Measurements from ENCODE around the gene CSTPP1.
"Not testable (repeated sequence)": the region's sequence is repeated elsewhere in the genome, so short reads cannot be mapped to it uniquely, and the experiment has no call there.

Gene CSTPP1

GRCh38 chr11:47111318-47111804, 174.8 kb downstream of the CSTPP1 start:
- no peaks in the 10 kb centered on the region for H3K9me3 ChIP-seq (ENCODE audit: control insufficient read depth, low read length)
- no peaks in the 10 kb centered on the region for H3K36me3 ChIP-seq (ENCODE audit: control insufficient read depth, insufficient read depth, low read length)
- no peak overlapping the region for H3K9ac ChIP-seq (ENCODE audit: low read length)
- no peaks in the 10 kb centered on the region for H3K27me3 ChIP-seq (ENCODE audit: control insufficient read depth, insufficient read depth, low read length)
- peaks cover 20% of the 10 kb centered on the region for H3K4me1 ChIP-seq (ENCODE audit: control insufficient read depth, insufficient read depth, low read length)
- H3K4me3 ChIP-seq (ENCODE audit: low read length), result no peak overlapping the region

GRCh38 chr11:47112941-47113340, 176.4 kb downstream of the CSTPP1 start:
- not testable (repeated sequence) for H3K9me3 ChIP-seq (ENCODE audit: control insufficient read depth, low read length); H3K27me3 ChIP-seq (ENCODE audit: control insufficient read depth, insufficient read depth, low read length); H3K4me3 ChIP-seq (ENCODE audit: low read length); H3K36me3 ChIP-seq (ENCODE audit: control insufficient read depth, insufficient read depth, low read length); H3K9ac ChIP-seq (ENCODE audit: low read length)
- peaks cover 10% of the 10 kb centered on the region for H3K4me1 ChIP-seq (ENCODE audit: control insufficient read depth, insufficient read depth, low read length)

DNA sequence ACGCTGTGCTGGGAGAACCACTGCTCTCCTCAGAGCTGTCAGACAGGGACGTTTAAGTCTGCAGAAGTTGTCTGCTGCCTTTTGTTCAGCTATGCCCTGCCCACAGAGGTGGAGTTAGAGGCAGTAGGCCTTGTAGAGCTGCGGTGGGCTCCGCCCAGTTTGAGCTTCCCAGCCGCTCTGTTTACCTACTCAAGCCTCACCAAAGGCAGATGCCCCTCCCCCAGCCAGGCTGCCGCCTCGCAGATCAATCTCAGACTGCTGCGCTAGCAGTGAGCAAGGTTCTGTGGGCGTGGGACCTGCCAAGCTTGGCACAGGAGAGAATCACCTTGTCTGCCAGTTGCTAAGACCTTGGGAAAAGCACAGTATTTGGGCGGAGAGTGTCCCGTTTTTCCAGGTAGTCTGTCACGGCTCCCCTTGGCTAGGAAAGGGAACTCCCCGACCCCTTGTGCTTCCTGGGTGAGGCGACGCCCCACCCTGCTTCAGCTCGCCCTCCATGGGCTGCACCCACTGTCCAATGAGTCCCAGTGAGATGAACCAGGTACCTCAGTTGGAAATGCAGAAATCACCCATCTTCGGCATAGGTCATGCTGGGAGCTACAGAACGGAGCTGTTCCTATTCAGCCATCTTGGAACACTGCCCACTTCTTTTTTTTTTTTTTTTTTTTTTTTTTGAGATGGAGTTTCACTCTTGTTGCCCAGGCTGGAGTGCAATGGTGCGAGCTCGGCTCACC, 182.6 kb downstream of the CSTPP1 start:
- not testable (repeated sequence) for H3K27me3 ChIP-seq (ENCODE audit: control insufficient read depth, insufficient read depth, low read length); H3K36me3 ChIP-seq (ENCODE audit: control insufficient read depth, insufficient read depth, low read length); H3K4me3 ChIP-seq (ENCODE audit: low read length); H3K4me1 ChIP-seq (ENCODE audit: control insufficient read depth, insufficient read depth, low read length); H3K9me3 ChIP-seq (ENCODE audit: control insufficient read depth, low read length)
- peak overlapping the region; percentile 15 for H3K9ac ChIP-seq (ENCODE audit: low read length)

- no peaks in the 10 kb centered on the region for H3K36me3 ChIP-seq (ENCODE audit: control insufficient read depth, insufficient read depth, low read length)
- no peaks in the 10 kb centered on the region for H3K9me3 ChIP-seq (ENCODE audit: control insufficient read depth, low read length)
- H3K27me3 ChIP-seq (ENCODE audit: control insufficient read depth, insufficient read depth, low read length), result no peaks in the 10 kb centered on the region
- H3K4me3 ChIP-seq (ENCODE audit: low read length), result no peak overlapping the region
- H3K9ac ChIP-seq (ENCODE audit: low read length), result no peak overlapping the region
- H3K4me1 ChIP-seq (ENCODE audit: control insufficient read depth, insufficient read depth, low read length), result no peaks in the 10 kb centered on the region
These were observed 184.5 kb downstream of the CSTPP1 start for GRCh38 chr11:47121056-47121455.

- Histone ChIP-seq H3K36me3 (ENCODE audit: control insufficient read depth, insufficient read depth, low read length) (no peaks in the 10 kb centered on the region), H3K27me3 (ENCODE audit: control insufficient read depth, insufficient read depth, low read length) (no peaks in the 10 kb centered on the region), H3K4me3 (ENCODE audit: low read length) (no peak overlapping the region), H3K9ac (ENCODE audit: low read length) (no peak overlapping the region), H3K9me3 (ENCODE audit: control insufficient read depth, low read length) (no peaks in the 10 kb centered on the region), H3K4me1 (ENCODE audit: control insufficient read depth, insufficient read depth, low read length) (no peaks in the 10 kb centered on the region)
These were observed 185.2 kb downstream of the CSTPP1 start for GRCh38 chr11:47121731-47122130.

GRCh38 chr11:47123094-47123493, 186.5 kb downstream of the CSTPP1 start:
- Histone ChIP-seq H3K27me3 (ENCODE audit: control insufficient read depth, insufficient read depth, low read length) (no peaks in the 10 kb centered on the region), H3K9me3 (ENCODE audit: control insufficient read depth, low read length) (no peaks in the 10 kb centered on the region), H3K9ac (ENCODE audit: low read length) (no peak overlapping the region), H3K4me1 (ENCODE audit: control insufficient read depth, insufficient read depth, low read length) (no peaks in the 10 kb centered on the region), H3K36me3 (ENCODE audit: control insufficient read depth, insufficient read depth, low read length) (no peaks in the 10 kb centered on the region), H3K4me3 (ENCODE audit: low read length) (no peak overlapping the region)

DNA sequence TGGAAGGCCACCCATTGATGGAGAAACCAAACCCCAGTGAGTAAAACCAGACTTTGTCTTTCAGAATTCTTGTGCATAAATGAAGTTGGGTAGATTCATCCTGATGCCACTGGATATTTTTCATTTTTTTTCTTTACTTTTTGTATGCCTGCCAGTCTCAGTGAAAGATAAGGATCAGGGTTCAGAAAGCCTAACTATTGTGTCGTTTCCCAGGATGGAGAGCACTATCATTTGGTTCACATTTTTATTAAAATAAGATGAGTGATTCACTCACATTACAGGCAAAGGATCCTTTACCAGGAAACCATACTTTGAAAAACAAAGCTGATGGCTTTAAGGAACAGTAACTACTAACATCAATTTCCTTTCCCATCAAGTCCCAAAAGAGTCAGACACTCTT, 188.1 kb downstream of the CSTPP1 start:
- Histone ChIP-seq H3K9ac (ENCODE audit: low read length) (no peak overlapping the region), H3K9me3 (ENCODE audit: control insufficient read depth, low read length) (no peaks in the 10 kb centered on the region), H3K27me3 (ENCODE audit: control insufficient read depth, insufficient read depth, low read length) (no peaks in the 10 kb centered on the region), H3K4me3 (ENCODE audit: low read length) (no peak overlapping the region), H3K4me1 (ENCODE audit: control insufficient read depth, insufficient read depth, low read length) (no peaks in the 10 kb centered on the region), H3K36me3 (ENCODE audit: control insufficient read depth, insufficient read depth, low read length) (no peaks in the 10 kb centered on the region)

DNA sequence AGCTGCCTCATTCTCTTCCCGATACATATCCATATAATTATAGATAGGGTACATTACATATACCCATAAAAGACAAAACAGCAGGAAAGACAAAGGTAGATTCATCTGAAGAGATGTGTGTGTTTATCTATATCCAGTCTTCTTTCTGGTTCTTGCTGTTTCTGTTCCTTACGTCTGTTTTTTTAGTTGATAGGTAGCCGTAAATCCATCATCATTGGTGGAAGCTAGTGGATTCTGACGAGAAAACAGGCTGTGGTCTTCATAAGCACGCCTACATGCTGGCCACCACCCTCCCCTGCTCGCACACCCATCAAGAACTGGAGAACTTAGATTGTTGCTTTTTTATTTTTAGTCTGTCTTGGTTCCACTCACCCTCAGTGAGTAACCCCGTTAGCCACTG, 188.5 kb downstream of the CSTPP1 start:
- Histone ChIP-seq H3K27me3 (ENCODE audit: control insufficient read depth, insufficient read depth, low read length) (no peaks in the 10 kb centered on the region), H3K4me3 (ENCODE audit: low read length) (no peak overlapping the region), H3K4me1 (ENCODE audit: control insufficient read depth, insufficient read depth, low read length) (no peaks in the 10 kb centered on the region), H3K9me3 (ENCODE audit: control insufficient read depth, low read length) (no peaks in the 10 kb centered on the region), H3K9ac (ENCODE audit: low read length) (no peak overlapping the region), H3K36me3 (ENCODE audit: control insufficient read depth, insufficient read depth, low read length) (no peaks in the 10 kb centered on the region)

DNA sequence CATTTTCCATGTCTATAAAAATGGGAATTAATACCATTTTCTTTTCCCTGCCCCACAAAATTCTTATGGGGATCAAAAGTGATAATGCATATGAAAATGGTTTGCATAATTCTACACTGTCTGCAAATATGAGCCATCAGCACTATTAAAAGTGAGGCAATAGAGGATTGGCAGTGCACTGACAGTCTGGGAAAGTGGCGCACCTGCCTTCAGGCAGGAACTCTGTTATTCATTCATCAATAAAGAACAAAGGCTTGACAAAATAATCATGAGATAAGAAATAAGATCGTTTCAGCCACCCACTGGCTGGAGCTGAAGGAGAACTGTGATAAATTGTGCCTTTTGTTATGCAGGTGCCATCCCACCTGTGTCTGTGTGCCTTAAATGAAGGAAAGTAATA, 190.7 kb downstream of the CSTPP1 start:
- Histone ChIP-seq H3K4me3 (ENCODE audit: low read length) (no peak overlapping the region), H3K36me3 (ENCODE audit: control insufficient read depth, insufficient read depth, low read length) (no peaks in the 10 kb centered on the region), H3K4me1 (ENCODE audit: control insufficient read depth, insufficient read depth, low read length) (peaks cover 3% of the 10 kb centered on the region), H3K9me3 (ENCODE audit: control insufficient read depth, low read length) (no peaks in the 10 kb centered on the region), H3K9ac (ENCODE audit: low read length) (no peak overlapping the region), H3K27me3 (ENCODE audit: control insufficient read depth, insufficient read depth, low read length) (no peaks in the 10 kb centered on the region)

DNA sequence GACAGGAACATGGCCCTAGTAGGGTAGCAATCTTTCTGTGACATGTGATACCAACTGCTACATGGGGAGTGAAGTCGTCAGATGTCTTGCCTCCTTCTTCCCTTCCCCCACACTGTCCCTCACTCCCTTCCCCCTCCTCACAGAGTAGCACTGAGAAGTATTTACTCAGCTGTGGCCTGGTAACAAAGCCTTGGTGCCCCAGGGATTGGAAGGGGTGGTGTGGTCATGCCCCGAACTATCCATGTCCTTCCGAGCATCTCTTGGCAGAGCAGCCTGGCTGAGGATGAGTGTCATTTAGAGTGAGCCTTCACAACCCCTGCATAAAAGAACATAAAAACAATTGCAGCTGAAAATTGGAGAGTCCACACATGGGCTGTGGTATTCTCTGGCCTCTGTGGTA, 194.0 kb downstream of the CSTPP1 start:
- Histone ChIP-seq H3K9ac (ENCODE audit: low read length) (no peak overlapping the region), H3K4me1 (ENCODE audit: control insufficient read depth, insufficient read depth, low read length) (peaks cover 17% of the 10 kb centered on the region), H3K27me3 (ENCODE audit: control insufficient read depth, insufficient read depth, low read length) (no peaks in the 10 kb centered on the region), H3K36me3 (ENCODE audit: control insufficient read depth, insufficient read depth, low read length) (no peaks in the 10 kb centered on the region), H3K4me3 (ENCODE audit: low read length) (no peak overlapping the region), H3K9me3 (ENCODE audit: control insufficient read depth, low read length) (no peaks in the 10 kb centered on the region)

DNA sequence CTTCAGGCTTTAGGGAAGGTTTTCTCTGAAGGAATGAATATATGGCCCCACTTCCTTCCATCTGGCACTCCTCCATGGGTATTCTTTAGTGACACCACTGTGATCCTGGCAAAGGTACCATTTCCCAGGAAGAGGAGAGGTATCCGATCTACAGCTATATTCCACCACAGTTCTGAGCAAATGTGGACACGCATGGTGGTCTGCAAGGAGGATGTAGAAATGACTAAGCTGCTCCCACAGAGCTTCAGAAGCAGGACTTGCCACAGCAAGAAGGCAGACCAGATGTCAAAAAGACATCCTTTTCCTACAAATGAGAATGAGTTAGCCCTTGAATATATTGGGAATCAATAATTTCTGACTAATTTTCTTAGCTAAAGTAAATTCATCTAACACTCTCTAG, 194.6 kb downstream of the CSTPP1 start:
- Histone ChIP-seq H3K27me3 (ENCODE audit: control insufficient read depth, insufficient read depth, low read length) (no peaks in the 10 kb centered on the region), H3K36me3 (ENCODE audit: control insufficient read depth, insufficient read depth, low read length) (no peaks in the 10 kb centered on the region), H3K9ac (ENCODE audit: low read length) (no peak overlapping the region), H3K4me3 (ENCODE audit: low read length) (no peak overlapping the region), H3K4me1 (ENCODE audit: control insufficient read depth, insufficient read depth, low read length) (peaks cover 17% of the 10 kb centered on the region), H3K9me3 (ENCODE audit: control insufficient read depth, low read length) (no peaks in the 10 kb centered on the region)

- Histone ChIP-seq H3K9ac (ENCODE audit: low read length) (no peak overlapping the region), H3K36me3 (ENCODE audit: control insufficient read depth, insufficient read depth, low read length) (no peaks in the 10 kb centered on the region), H3K4me3 (ENCODE audit: low read length) (no peak overlapping the region), H3K4me1 (ENCODE audit: control insufficient read depth, insufficient read depth, low read length) (peaks cover 17% of the 10 kb centered on the region), H3K27me3 (ENCODE audit: control insufficient read depth, insufficient read depth, low read length) (no peaks in the 10 kb centered on the region), H3K9me3 (ENCODE audit: control insufficient read depth, low read length) (no peaks in the 10 kb centered on the region)
These were observed 195.9 kb downstream of the CSTPP1 start for GRCh38 chr11:47132490-47132889.

DNA sequence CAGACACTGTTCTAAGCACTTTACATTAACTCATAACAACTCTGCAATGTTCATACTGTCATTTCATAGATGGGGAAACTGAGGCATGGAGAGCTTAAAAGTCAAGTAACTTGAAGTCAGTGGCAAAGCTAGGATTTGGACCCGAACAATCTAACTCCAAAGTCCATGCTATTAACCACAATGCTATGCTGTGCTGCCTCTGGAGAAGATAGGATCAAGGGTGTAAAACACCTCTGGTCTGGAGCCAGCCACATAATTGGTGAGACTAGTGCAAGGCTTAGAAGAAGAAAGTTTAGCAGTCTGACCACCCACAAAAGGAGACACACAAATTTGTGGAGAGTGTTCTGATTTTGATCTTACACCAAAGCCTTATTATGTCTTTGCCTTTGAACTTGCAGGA, 196.4 kb downstream of the CSTPP1 start:
- Histone ChIP-seq H3K9ac (ENCODE audit: low read length) (no peak overlapping the region), H3K4me3 (ENCODE audit: low read length) (no peak overlapping the region), H3K4me1 (ENCODE audit: control insufficient read depth, insufficient read depth, low read length) (peaks cover 17% of the 10 kb centered on the region), H3K9me3 (ENCODE audit: control insufficient read depth, low read length) (no peaks in the 10 kb centered on the region), H3K27me3 (ENCODE audit: control insufficient read depth, insufficient read depth, low read length) (no peaks in the 10 kb centered on the region), H3K36me3 (ENCODE audit: control insufficient read depth, insufficient read depth, low read length) (no peaks in the 10 kb centered on the region)

Data from mucosa of stomach (tissue), 1 donor.